G401 (cell line): ENCODE measurements around the gene IL15RA. TPM values are rescaled to one million over a fixed set of nuclear protein-coding genes. Genes with fewer than 3 reads are reported as not detected.

ENCODE experiments used
- DNase-seq: peaks from one replicate; pipeline ENCODE4 v3.0.0-alpha.2; 2015; ENCODE audit warnings: low spot score
- in situ Hi-C: cut with HindIII; loops from 2 replicates; pipeline ENCODE4 v1.10.0; 2016; ENCODE audit warnings: low sequenced_read_pairs, mixed read lengths
- total RNA-seq: library from RNA; depleted of rRNA; stranded (reverse); fragments of >200 nt; shearing (Covaris generic); gene quantifications from 2 replicates; pipeline ENCODE4 v1.2.3, GENCODE V29; 2014; rRNA removed

IL15RA gene
- total RNA-seq, 1 experiment from 2014 or later, result not detected

DNA sequence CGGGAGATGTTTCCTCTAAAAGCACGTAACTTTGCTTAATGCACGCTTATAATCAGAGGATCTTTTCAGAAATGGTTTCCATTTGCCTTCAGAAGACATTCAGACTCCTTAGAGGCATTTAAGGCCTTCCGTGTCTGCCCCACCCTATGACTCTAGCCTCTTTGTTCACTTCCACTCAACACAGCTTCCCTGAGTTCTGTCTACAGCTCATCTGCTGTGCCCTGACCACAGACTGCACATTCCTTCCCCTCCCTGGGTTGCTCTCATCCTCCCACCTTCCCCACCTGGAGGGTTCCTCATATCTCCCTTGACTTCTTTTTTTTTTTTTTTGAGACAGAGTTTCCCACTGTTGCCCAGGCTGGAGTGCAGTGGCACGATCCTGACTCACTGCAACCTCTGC, 70.7 kb downstream of the IL15RA start:
- in situ Hi-C loops, result no loop called here

DNA sequence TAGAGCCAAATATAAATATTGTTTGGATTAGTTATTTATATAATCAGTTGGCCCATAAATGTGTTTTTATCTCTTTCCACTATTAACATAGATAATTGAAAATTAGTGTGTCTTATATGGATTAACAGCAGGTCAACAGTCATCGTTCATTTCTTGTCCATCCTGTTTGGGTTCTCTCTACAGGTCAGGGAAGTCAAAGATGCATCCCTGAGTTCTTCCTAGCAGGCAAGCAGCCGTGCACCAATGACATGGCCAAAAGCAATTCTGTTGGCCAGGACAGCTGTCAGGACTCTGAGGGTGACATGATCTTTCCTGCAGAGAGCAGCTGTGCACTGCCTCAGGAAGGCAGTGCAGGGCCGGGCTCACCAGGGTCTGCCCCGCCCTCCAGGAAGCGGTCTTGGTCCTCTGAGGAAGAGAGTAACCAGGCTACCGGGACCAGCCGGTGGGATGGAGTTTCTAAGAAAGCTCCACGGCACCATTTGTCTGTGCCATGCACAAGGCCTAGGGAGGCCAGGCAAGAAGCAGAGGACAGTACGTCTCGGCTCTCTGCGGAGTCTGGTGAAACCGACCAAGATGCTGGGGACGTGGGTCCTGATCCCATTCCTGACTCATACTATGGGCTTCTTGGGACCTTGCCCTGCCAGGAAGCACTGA, 71.4 kb downstream of the IL15RA start:
- DNase-seq, result no peak
- in situ Hi-C loops, result no loop called here

More for the DNA sequence above, 70.7 kb downstream of the IL15RA start:
- DNase-seq, result no peak

DNA sequence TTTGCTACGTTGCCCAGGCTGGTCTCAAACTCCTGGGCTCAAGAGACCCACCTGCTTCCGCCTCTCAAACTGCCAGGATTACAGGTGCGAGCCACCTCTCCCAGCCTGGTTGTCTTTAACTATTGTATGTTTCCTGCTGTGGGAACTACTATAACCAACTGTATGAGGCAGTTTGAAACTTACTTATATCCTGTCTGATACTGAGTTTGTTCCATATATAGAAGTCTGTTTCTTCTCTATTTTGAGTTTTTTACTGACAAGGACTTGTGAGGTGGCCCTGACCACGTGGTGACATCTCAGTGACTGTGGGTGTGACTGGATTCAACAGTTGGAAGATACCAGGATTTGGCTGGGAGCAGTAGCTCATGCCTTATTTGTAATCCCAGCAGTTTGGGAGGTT, 73.1 kb downstream of the IL15RA start:
- in situ Hi-C loops, result no loop called here
- no peak for DNase-seq

DNA sequence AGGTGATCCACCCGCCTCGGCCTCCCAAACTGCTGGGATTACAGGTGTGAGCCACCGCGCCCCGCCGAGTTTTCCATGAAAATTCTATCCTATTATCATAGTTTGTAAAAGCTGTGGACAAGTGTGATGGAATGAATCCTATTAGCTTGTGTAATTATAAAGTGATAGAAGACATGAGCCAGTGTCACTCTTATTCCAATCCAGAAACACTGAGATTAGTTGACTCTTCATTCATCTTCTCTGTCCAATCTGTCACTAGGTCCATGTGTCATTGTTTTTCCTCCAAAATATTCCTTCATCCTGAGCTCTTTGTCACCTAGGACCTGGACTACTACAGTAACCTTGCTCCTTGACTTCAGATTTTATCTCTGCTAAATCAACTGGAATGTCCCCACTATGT, 73.8 kb downstream of the IL15RA start:
- in situ Hi-C loops, result no loop called here
- no peak for DNase-seq

- DNase-seq, result peak; percentile 6
- in situ Hi-C loops, result no loop called here
These were observed 74.7 kb downstream of the IL15RA start for GRCh38 chr10:5902511-5903274.

Other genes starting within 250 kb of the IL15RA start
- 473 and 615 TPM in 2 replicates for gene GDI2, start 164.1 kb downstream of the IL15RA start, total RNA-seq
- 11.4 and 17.4 TPM in 2 replicates for gene ANKRD16, start 87.7 kb downstream of the IL15RA start, total RNA-seq
- gene FBH1, start 87.3 kb downstream of the IL15RA start, total RNA-seq, result 50.2 and 58.7 TPM in 2 replicates
- not detected in 2 replicates for gene IL2RA, start 84.8 kb upstream of the IL15RA start, total RNA-seq
- gene RBM17, start 111.5 kb upstream of the IL15RA start, total RNA-seq, result 28.6 and 41.9 TPM in 2 replicates
- 5.2 and 11.0 TPM in 2 replicates for gene PFKFB3, start 225.4 kb upstream of the IL15RA start, total RNA-seq